Epithelial cell of umbilical artery (primary cell): ENCODE measurements around the gene ENC1. TPM values are rescaled to one million over a fixed set of nuclear protein-coding genes. Genes with fewer than 3 reads are reported as not detected.

ENCODE experiments used
- total RNA-seq: library from RNA; depleted of rRNA; stranded (reverse); fragments of >200 nt; gene quantifications from 2 replicates; pipeline ENCODE4 v1.2.3, GENCODE V29; 2014

ENC1 gene
- total RNA-seq: 42.7 and 141 TPM in 2 replicates

GRCh38 chr5:74640450-74640953, at the start of gene ENC1:
Gene ENC1 (minus strand): TSS chr5:74640728. CDS start chr5:74636485, 4,243 bp downstream.

GRCh38 chr5:74684900-74685851, 44.6 kb upstream of the ENC1 start, which contains the start of gene HEXB:
Gene HEXB (plus strand): TSS chr5:74685233. CDS start chr5:74685261, 28 bp downstream.

Other genes starting within 250 kb of the ENC1 start
- 144 and 176 TPM in 2 replicates for gene HEXB, start 44.5 kb upstream of the ENC1 start, total RNA-seq
- 39.0 and 59.6 TPM in 2 replicates for gene GFM2, start 126.4 kb upstream of the ENC1 start, total RNA-seq
- gene NSA2, start 126.5 kb upstream of the ENC1 start, total RNA-seq: 91.9 and 170 TPM in 2 replicates
- gene FAM169A, start 225.7 kb upstream of the ENC1 start, total RNA-seq: under 0.01 and 0.30 TPM in 2 replicates